ENCODE data around the gene UMODL1. TPM values are rescaled to one million over a fixed set of nuclear protein-coding genes. Genes with fewer than 3 reads are reported as not detected.

Gene UMODL1
- total RNA-seq, 1 experiment from 2014 or later = not detected

DNA sequence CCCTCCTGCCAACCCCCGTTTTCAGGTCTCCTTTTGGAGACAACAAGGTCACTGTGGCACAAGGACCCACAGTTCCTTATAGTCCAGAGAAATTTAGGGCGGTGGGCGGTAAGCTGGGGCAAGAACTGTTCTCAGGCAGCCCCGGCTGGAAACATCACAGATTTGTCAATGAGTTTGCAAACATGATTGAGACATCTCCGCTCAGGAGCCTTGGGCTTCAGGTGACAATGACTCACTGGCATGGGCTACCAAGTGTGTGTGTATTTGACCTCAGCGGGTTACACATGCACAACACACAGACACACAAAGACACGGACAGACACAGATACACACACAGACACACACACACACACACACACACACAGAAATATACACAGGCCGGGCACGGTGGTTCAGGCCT lies 89.6 kb downstream of the UMODL1 start:
- Histone ChIP-seq H3K4me1 (replicated peaks; ENCODE audit: insufficient read depth) (no peaks in the 10 kb centered on the region), H2AFZ (no peak overlapping the region), H4K20me1 (ENCODE audit: insufficient read depth) (no peaks in the 10 kb centered on the region), H3K9me3 (ENCODE audit: insufficient read depth, low read depth) (no peaks in the 10 kb centered on the region), H3K9me2 (ENCODE audit: insufficient read depth) (no peaks in the 10 kb centered on the region), H3K4me2 (no peak overlapping the region), H3K27ac (no peak overlapping the region), H3K79me2 (ENCODE audit: low read depth) (no peaks in the 10 kb centered on the region), H3F3A (ENCODE audit: insufficient read depth, low read depth) (no peaks in the 10 kb centered on the region), H3K36me3 (ENCODE audit: low read depth) (no peaks in the 10 kb centered on the region), H3K27me3 (ENCODE audit: insufficient read depth, low read depth) (no peaks in the 10 kb centered on the region), H3K4me3 (no peak overlapping the region)
- POLR2A ChIA-PET (ENCODE audit: unreplicated experiment) = no interaction called here
- CTCF ChIA-PET = interaction anchor here (0.7 kb wide), 1 partner anchor 374 kb away, joined by 3 read pairs; no protein-coding TSS in a partner anchor
- TF ChIP-seq, protein P1, sequence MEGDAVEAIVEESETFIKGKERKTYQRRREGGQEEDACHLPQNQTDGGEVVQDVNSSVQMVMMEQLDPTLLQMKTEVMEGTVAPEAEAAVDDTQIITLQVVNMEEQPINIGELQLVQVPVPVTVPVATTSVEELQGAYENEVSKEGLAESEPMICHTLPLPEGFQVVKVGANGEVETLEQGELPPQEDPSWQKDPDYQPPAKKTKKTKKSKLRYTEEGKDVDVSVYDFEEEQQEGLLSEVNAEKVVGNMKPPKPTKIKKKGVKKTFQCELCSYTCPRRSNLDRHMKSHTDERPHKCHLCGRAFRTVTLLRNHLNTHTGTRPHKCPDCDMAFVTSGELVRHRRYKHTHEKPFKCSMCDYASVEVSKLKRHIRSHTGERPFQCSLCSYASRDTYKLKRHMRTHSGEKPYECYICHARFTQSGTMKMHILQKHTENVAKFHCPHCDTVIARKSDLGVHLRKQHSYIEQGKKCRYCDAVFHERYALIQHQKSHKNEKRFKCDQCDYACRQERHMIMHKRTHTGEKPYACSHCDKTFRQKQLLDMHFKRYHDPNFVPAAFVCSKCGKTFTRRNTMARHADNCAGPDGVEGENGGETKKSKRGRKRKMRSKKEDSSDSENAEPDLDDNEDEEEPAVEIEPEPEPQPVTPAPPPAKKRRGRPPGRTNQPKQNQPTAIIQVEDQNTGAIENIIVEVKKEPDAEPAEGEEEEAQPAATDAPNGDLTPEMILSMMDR (conservative IDR thresholded peaks at IDR 0.05) = no peak
- no peak for TF ChIP-seq EZH2 (IDR thresholded peaks at IDR 0.05; ENCODE audit: low read depth)
- intact Hi-C loops (cut with micrococcal nuclease; ENCODE audit: unreplicated experiment) = no loop called here
- no peak for DNase-seq
- BruUV-seq (replicated peaks) = no TSS peak

- DNase-seq = no peak
- Histone ChIP-seq H3K27me3 (ENCODE audit: insufficient read depth, low read depth) (no peaks in the 10 kb centered on the region), H3K36me3 (ENCODE audit: low read depth) (no peaks in the 10 kb centered on the region), H3F3A (ENCODE audit: insufficient read depth, low read depth) (no peaks in the 10 kb centered on the region), H3K27ac (no peak overlapping the region), H3K9me3 (ENCODE audit: insufficient read depth, low read depth) (no peaks in the 10 kb centered on the region), H4K20me1 (ENCODE audit: insufficient read depth) (no peaks in the 10 kb centered on the region), H2AFZ (no peak overlapping the region), H3K79me2 (ENCODE audit: low read depth) (no peaks in the 10 kb centered on the region), H3K4me3 (no peak overlapping the region), H3K4me2 (no peak overlapping the region), H3K4me1 (replicated peaks; ENCODE audit: insufficient read depth) (no peaks in the 10 kb centered on the region), H3K9me2 (ENCODE audit: insufficient read depth) (no peaks in the 10 kb centered on the region)
- CTCF ChIA-PET = no interaction called here
- TF ChIP-seq EZH2 (IDR thresholded peaks at IDR 0.05; ENCODE audit: low read depth) = no peak
- intact Hi-C loops (cut with micrococcal nuclease; ENCODE audit: unreplicated experiment) = no loop called here
- POLR2A ChIA-PET (ENCODE audit: unreplicated experiment) = no interaction called here
- no TSS peak for BruUV-seq (replicated peaks)
Measured at GRCh38 chr21:42161401-42161955, 90.4 kb downstream of the UMODL1 start.

GRCh38 chr21:42161956-42162681 lies 91.0 kb downstream of the UMODL1 start:
- no peak for TF ChIP-seq EZH2 (IDR thresholded peaks at IDR 0.05; ENCODE audit: low read depth)
- TF ChIP-seq, protein P1 (conservative IDR thresholded peaks at IDR 0.05) = no peak
- intact Hi-C loops (cut with micrococcal nuclease; ENCODE audit: unreplicated experiment) = no loop called here
- Histone ChIP-seq H4K20me1 (ENCODE audit: insufficient read depth) (no peaks in the 10 kb centered on the region), H3F3A (ENCODE audit: insufficient read depth, low read depth) (no peaks in the 10 kb centered on the region), H3K79me2 (ENCODE audit: low read depth) (no peaks in the 10 kb centered on the region), H2AFZ (no peak overlapping the region), H3K36me3 (ENCODE audit: low read depth) (no peaks in the 10 kb centered on the region), H3K9me2 (ENCODE audit: insufficient read depth) (no peaks in the 10 kb centered on the region), H3K4me3 (no peak overlapping the region), H3K27ac (no peak overlapping the region), H3K9me3 (ENCODE audit: insufficient read depth, low read depth) (no peaks in the 10 kb centered on the region), H3K4me1 (replicated peaks; ENCODE audit: insufficient read depth) (no peaks in the 10 kb centered on the region), H3K4me2 (no peak overlapping the region), H3K27me3 (ENCODE audit: insufficient read depth, low read depth) (no peaks in the 10 kb centered on the region)
- ChIA-PET CTCF (no interaction called here), POLR2A (ENCODE audit: unreplicated experiment) (no interaction called here)
- no TSS peak for BruUV-seq (replicated peaks)
- no peak for DNase-seq
